Right renal cortex interstitium (tissue), 3 donors: ENCODE data around the gene SMTN. TPM values are rescaled to one million over a fixed set of nuclear protein-coding genes. Genes with fewer than 3 reads are reported as not detected.
"Not testable (repeated sequence)": the region's sequence is repeated elsewhere in the genome, so short reads cannot be mapped to it uniquely, and the experiment has no call there.

ENCODE experiments used
- DNase-seq, 3 donors: peaks; one replicate each; pipeline ENCODE4 v3.0.0-alpha.2; 2013; ENCODE audit warnings: low read depth in 3 of 3, low spot score in 2 of 3
- polyA plus RNA-seq, 3 donors: library from polyadenylated mRNA; unstranded; fragments of 120-200 nt; gene quantifications; one replicate each; pipeline ENCODE4 v1.2.1, GENCODE V29; 2013; ENCODE audit not compliant: insufficient read length in 3 of 3

The SMTN gene
- polyA plus RNA-seq, 3 donors, result 26.2 to 31.6 (median 28.4) TPM

GRCh38 chr22:31069691-31070314 is 11.3 kb upstream of the SMTN start:
- not testable (repeated sequence) for DNase-seq

GRCh38 chr22:31073125-31073524 is 8.0 kb upstream of the SMTN start:
- DNase-seq, result not testable (repeated sequence)

- DNase-seq, result not testable (repeated sequence)
These were observed 7.5 kb upstream of the SMTN start for GRCh38 chr22:31073545-31074145.

- DNase-seq, result no peak
These were observed 5.2 kb upstream of the SMTN start for GRCh38 chr22:31075961-31076360.

GRCh38 chr22:31077681-31078080 is 3.4 kb upstream of the SMTN start:
- no peak for DNase-seq

GRCh38 chr22:31078389-31078788 is 2.7 kb upstream of the SMTN start:
- not testable (repeated sequence) for DNase-seq

- no peak for DNase-seq
These were observed 1.9 kb upstream of the SMTN start for GRCh38 chr22:31079095-31079642.

- no peak for DNase-seq
These were observed 812 bp upstream of the SMTN start for GRCh38 chr22:31080164-31080847.

GRCh38 chr22:31081963-31082605 is 966 bp downstream of the SMTN start:
- DNase-seq, result no peak

GRCh38 chr22:31082606-31083376 is 1.7 kb downstream of the SMTN start:
- DNase-seq, result no peak

- DNase-seq, result no peak
These were observed 2.3 kb downstream of the SMTN start for GRCh38 chr22:31083377-31083768.

- no peak for DNase-seq
These were observed 3.0 kb downstream of the SMTN start for GRCh38 chr22:31083923-31084810.

- DNase-seq, result no peak
These were observed 3.8 kb downstream of the SMTN start for GRCh38 chr22:31084811-31085492.

GRCh38 chr22:31085493-31085824 is 4.3 kb downstream of the SMTN start:
- no peak for DNase-seq

GRCh38 chr22:31085928-31086327 is 4.8 kb downstream of the SMTN start:
- no peak for DNase-seq

GRCh38 chr22:31086703-31087330 is 5.7 kb downstream of the SMTN start:
- DNase-seq, result no peak

GRCh38 chr22:31087744-31088215 is 6.7 kb downstream of the SMTN start:
- DNase-seq, result no peak

- DNase-seq, result no peak
These were observed 7.3 kb downstream of the SMTN start for GRCh38 chr22:31088233-31088986.
